ENCODE results near the gene NXN.
"Not testable (repeated sequence)": the region's sequence is repeated elsewhere in the genome, so short reads cannot be mapped to it uniquely, and the experiment has no call there.

Gene NXN

DNA sequence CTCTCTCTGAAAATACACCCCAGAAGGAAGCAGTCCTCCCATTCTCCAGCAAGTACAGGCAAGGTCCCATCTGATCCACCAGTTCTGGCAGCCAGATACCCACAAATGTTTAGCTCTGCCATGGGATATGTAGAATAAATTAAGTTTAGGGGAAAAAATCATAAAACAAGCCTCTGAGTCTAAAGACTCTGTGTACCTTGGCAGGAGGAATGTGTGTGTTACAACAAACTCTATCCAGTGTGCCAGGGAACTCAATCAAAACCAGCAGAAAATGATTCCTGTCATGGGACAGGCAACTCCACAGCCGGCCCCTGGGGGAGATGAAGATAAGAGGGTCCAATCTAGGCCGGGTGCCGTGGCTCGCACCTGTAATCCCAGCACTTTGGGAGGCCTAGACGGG, 124.0 kb downstream of the NXN start:
- DNase-seq, result no peak

DNA sequence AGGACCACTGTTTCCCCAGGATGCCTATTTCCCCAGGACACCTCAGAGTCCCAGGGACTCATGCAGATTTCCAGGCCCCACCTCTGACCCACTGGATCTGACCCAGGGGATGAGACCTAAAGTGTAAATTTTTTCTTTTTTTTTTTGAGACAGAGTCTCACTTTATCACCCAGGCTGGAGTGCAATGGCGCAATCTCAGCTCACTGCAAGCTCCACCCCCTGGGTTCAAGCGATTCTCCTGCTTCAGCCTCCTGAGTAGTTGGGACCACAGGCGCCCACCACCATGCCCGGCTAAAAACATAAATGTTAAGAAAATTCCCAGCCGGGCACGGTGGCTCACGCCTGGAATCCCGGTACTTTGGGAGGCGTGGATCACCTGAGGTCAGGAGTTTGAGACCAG, 126.7 kb downstream of the NXN start:
- not testable (repeated sequence) for DNase-seq

DNA sequence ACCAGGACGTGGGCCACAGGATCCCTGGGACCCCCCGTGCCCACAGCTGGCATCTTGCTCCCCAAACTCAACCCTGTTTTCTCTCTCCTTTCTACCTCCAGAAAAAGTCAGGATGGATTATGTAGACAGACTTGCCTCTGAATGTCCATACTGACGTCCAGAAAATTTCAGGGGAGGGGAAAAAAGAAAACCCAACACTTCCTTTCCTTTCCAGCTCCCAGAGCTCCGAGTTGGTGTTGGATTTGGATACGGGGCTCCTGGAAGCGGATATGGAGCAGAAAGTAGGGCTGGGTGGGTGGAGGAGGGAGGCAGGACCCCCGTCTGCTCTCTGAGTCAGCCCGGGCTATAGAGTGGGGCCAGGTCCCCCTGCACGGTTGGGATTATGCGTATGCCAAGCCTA, 127.2 kb downstream of the NXN start:
- no peak for DNase-seq

DNA sequence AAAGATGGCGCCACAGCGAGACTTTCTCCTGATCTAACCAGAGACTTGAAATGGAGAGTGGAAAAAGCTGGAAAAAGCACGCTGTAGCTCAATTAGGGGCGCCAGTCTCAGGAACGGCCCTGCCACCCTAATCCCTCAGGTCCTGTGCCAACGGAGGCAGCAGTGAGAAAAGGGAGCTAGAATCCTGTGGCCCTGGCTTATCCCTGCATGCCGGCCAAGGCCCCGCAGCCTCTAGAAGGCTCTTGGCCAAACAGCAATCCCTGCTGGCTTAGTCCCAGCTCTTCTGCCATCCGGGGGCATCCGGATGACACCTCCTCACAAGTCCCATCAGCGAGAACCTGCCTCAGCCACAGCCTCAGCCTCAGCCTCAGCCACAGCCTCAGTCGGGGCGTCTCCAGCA, 127.7 kb downstream of the NXN start:
- no peak for DNase-seq

DNA sequence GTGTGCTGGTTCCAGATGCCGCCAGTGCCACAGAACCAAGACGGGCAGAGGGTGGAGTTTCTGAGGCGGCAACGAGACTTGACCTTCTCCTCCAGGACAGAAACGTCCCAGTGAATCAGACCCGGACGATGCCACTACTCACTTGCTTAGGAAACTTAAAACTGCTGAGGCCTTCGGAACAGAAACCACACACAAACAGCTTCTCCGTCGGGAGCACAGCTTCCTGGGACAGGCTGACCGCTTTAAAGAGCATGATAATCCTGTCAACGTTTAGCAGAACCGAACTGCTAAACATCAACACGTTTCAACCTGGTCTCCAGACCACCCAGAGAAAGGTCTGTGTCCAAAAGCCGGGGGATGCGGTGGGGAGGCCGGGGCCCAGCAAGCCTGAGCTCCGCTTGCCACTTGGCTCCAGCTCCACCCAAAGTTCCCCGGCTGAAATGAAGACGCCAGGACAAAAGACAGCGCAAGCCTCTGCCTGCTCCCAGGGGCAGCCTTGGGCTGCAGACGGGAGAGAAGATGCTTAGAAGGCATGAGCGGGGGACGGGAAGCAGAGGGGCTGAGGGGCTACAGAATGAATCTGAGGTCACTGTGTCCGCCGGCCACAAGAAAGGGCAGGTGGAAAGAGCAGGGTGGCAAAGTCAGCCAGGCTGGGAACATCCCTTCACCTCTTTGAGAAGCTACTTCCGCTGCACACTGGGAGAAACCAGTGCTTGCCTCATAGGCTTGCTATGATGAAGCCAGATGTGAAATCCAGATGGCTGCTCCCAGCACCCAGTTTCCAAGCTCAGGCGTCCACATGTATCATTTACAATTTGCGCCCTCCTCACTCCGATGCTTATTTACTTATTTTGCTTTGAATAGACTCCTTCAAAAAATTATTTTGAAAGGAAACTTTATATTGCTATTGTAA, 128.5 kb downstream of the NXN start:
- no peak for DNase-seq

DNA sequence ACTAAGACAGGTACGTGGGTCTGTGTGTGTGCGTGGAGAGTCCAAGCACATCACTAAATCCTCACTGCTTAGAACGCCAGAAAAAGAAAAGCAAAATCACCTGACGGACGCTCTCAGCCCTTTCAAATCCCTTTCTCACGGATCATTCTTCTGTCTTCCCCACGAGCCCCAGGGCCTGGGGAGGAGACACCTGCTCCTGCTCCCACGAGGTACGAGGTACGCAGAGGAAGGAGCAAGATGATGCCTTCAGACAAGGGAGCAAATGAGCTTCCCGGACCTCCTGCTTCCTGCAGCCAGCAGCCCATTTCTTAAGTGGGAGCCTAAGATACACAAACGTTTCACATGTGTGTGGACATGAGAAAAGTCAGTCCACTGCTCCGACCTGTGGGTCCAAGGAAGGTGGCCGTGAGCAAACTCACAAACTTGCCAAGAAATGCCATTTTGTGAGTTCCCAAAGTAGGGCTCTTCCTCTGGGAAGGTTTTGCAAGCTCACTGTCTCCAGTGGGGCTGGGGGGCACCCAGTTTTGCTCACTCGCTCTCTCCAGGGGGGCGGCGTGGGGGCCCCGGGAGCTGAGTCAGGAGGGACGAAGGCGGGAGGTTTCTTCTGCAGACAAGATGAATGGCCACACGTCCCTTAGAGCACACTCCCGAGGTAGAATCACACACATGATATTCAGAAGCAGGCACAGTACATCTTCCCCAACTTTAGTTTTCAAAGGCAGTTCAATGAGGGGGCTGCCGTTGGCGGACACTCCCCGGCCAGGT, 129.3 kb downstream of the NXN start:
- DNase-seq, result no peak

DNA sequence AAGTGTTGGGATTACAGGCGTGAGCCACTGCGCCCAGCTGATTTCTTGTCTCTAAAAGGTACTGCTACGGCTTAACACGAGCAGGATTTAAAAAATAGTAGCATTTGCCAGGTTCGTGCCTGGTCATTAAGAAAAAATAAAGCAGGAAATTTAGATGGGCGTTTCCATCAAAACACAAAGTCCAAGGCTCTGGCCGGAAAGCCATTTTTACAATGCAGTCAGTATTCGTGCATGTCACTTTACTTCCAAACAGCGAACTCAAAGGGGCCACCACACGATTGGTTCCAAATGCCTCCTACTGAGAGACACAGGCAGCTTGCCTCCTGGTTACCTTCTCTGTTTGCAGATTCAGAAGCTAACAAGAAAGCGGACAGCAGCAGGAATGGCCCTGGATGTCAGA, 131.2 kb downstream of the NXN start:
- no peak for DNase-seq

DNA sequence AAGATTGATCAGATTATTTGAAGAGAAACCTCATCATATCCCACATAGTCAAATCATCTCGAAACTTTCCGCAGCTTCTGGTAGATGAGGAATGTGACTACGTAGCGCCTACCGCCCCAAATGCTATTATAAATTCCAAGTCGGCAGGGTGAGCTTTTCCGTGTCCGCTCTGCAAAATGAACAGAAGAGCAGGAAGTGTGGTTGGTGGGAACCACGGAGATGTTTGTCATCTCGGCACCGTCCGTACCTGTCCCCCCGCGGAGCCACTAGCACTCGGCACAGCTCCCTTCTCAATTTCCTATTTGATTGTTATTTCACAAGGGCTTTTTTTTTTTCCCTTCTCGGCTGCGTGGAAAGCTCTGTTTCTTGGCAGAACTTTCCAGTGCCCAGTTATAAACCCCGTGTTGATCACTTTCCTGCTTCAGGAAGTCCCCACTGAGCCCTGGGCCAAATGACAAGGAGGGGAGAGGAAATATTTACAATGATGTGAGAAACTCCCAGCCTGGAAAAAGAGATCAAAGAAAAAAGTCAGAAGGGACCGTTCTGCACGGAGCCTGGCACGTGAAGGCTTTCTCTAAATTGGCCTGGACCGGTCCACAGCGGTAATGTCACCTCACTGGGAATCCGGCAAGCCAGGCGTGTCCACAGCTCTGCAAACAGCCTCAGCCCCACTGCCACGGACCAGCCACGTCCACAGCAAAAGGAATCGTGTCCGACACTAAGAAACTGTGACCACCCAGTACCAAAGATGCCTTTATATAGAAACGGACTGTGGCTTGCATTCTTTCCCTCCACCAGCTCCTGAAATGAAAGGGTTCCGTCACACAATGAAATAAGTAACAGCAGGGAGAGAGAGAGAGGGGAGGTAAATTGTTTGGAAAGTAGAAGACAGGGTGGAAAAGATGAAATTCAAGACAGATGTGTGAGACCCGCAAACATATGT, 132.4 kb downstream of the NXN start:
- DNase-seq, result no peak

DNA sequence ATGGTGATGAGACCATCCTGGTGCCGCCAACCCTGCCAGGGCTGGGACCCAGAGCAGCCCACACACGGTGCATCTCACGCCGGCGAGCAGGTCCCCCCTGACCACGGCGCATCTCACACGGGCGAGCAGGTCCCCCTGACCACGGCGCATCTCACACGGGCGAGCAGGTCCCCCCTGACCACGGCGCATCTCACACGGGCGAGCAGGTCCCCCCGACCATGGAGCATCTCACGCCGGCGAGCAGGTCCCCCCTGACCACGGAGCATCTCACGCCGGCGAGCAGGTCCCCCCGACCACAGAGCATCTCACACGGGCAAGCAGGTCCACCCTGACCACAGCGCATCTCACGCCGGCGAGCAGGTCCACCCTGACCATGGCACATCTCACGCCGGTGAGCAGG, 138.3 kb downstream of the NXN start:
- no peak for DNase-seq

DNA sequence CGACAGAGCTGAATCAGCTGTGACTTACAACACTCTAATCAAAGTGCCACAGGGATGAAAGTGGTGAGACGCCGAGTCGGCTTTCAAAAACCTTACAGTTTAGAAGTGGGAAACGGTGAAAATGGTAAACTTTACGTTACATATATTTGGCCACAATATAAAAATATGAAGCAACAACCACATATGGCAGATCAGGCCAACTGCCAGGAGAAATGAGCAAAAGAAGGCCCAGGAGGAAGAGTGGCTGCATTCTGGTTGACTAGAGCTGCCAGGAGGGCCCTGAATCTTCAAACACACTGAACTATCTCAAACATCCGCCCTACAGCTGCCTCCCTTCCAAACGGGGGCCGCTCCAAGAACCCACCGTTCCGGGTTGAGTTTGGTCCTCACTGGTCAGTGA, 141.1 kb downstream of the NXN start:
- no peak for DNase-seq

DNA sequence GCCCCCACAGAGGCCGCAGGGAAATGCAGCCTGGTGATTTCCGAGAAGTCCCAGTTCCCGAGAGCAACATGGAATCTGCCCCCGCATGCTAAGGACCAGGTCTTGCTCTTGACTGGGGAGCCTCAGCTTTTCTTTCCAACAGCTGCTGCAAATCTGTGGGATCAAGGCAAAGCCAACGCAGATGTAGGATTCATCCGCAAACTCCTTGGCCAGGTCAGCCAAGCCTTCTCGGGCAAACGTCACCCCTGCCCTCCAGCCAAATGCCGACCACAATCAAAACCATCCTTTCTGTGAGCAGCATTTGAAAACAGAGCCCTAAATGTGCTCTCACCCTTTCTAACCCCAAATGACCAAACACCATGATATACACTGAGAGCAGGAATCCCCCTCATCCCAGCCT, 143.4 kb downstream of the NXN start:
- no peak for DNase-seq

DNA sequence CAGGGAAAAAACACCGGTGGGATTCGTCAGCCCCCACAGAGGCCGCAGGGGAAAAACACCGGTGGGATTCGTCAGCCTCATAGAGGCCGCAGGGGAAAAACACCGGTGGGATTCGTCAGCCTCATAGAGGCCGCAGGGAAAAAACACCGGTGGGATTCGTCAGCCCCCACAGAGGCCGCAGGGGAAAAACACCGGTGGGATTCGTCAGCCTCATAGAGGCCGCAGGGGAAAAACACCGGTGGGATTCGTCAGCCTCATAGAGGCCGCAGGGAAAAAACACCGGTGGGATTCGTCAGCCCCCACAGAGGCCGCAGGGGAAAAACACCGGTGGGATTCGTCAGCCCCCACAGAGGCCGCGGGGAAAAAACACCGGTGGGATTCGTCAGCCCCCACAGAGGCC, 143.9 kb downstream of the NXN start:
- not testable (repeated sequence) for DNase-seq

DNA sequence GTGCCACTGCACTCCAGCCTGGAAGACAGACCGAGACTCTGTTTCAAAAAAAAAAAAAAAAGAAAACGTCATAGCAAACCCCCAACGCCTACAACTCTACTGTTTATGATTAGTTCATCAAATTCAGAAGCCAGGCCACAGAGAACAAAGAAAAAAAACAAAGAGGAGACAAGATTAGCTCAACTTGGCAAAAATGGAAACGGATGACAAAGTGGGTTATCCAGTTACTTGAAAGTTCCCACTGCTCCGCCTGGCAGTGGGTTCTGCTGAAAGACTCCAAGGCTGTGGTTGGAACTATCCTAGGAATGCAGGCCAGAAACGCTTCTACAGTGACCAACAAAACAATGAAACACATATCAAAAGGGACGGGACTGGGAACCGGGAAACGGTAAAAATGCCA, 144.3 kb downstream of the NXN start:
- DNase-seq, result no peak

DNA sequence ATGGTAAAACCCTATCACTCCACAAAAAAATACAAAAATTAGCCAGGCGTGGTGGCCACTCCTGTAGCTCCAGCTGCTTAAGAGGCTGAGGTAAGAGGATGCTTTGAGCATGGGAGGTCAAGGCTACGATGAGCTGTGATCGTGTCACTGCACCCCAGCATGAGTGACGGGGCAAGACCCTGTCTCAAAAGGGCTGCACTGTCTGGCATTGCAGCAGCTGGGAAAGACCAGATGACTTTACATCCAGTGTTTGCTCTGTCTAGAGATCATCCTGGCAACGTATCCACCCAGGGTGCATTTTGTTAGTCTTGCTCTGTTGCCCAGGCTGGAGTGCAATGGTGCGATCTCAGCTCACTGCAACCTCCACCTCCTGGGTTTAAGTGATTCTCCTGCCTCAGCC, 145.4 kb downstream of the NXN start:
- no peak for DNase-seq

DNA sequence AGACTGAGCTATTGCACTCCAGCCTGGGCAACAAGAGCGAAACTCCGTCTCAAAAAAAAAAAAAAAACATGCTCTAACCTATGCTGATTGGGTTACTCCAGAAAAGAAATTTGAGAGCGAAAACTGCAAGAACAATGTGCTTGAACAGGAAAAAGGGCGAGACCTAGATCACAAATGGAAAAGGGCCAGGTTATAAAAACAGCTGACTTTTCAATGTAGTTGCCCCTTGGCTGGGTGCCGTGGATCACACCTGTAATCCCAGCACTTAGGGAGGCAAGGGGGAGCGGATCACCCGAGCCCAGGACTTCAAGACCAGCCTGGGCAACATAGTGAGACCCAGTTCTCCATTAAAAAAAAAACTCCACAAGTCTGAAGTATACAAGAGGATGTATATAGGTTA, 148.6 kb downstream of the NXN start:
- no peak for DNase-seq

DNA sequence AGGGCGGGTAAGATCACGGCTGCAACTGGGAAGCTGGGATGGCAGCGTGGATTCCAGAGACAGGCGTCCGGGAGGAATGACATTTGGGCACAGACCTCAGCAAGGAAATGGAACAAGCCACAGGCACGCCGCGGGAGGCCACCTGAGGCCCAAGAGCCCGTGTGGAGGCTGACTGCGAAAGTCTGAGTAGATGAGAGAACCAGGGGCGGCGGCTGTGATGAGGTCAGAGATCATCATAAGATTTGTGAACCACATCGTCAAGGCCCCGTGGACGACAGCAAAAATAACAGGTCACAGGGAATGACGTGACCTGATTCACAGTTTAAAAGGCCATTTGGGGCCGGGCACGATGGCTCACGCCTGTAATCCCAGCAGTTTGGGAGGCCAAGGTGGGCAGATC, 149.2 kb downstream of the NXN start:
- no peak for DNase-seq

DNA sequence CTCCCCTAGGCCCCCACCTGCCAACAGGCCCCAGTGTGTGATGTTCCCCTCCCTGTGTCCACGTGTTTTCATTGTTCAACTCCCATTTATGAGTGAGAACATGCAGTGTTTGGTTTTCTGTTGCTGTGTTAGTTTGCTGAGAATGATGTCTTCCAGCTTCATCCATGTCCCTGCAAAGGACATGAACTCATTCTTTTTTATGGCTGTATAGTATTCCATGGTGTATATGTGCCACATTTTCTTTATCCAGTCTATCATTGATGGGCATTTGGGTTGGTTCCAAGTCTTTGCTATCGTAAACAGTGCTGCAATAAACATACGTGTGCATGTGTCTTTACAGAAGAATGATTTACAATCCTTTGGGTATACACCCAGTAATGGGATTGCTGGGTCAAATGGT, 150.0 kb downstream of the NXN start:
- not testable (repeated sequence) for DNase-seq

DNA sequence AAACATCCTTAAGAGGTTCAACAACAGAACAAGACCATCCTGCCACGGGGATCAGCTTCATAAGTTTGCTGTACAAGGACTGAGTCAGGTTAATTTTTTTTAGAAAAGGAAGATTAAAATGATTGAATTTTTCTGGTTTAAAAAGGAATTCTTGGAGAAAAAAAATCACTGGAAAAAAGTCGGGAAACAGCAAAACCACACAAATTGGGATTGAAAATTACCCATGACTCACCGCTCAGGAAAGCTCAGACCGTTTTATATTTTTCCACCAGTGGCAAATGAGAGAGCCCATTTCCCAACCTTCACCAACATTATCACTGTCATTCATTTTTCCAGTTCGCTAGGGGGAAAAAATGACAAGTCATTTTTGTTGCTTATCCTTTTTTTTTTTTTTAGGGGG, 150.8 kb downstream of the NXN start:
- DNase-seq, result no peak

DNA sequence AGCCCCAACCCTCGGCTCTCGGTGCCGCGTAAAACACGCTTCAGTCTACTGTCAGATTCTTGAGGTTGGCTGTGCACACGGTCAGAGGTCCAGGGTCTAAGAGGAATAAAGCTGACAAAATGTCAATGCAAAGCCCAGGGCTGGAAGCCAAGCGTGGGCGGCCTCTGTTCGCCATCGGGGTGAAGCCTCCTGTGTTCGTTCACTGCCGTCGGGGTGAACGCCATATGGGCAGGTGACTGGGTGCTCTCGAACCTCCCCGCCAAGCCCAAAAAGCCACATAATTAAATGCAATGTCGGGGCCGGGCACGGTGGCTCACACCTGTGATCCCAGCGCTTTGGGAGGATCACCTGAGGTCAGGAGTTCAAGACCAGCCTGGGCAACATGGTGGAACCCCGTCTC, 152.8 kb downstream of the NXN start:
- DNase-seq, result no peak

DNA sequence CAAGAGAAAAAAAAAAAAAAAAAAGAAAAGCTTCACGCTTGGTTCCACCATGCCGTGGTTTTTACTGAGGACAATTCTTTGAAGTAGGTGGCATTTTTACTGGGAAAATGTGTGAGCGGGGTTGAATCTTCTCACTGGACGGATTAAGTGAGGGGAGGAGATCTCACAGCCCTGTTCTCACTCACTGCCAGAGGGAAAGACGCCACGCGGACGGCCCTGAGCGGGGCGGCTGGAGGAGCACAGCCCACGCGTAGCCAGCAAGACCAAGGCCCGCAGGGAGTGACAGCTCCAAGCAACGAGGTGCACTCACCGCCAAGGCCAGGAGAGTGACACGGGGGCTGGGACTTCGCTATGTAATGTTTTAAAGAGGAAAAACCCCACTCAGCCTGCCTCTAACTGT, 154.4 kb downstream of the NXN start:
- DNase-seq, result no peak

DNA sequence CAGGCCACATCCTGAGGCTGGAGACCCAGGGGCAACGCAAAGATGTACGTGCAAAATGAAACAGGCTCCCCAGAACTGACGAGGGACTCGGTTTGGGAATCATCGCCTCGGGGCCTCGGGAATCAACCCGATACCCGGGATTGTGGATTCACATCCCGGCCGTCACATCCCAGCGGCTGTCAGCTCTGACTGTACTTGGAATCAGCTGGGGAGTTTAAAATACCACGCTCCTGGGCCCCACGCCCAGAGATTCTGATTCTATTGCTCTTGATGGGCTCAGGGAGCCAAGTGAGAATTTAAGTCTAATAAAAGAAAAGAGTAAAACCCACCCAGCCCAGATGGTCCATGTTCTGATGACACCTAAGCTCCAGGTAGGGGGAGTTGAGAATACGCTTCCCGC, 155.2 kb downstream of the NXN start:
- DNase-seq, result no peak

DNA sequence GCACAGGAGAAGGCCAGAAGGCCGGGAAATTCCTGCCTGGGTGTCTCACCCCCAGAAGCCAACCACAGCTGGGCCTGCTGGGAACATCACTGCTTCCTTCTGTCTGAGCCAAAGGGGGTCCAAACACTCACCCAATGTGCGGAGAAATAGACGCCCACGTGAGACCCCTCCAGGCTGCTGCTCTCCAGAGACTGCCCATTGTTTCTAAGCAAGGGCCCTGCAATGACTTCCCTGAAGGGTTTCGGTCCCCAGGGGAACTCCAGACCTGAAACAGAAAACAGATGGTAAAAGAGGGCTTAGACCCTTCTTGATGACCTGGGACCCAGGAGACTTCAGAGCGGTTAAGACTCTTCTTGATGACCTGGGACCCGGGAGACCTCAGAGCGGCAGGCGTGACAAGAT, 156.1 kb downstream of the NXN start:
- no peak for DNase-seq

DNA sequence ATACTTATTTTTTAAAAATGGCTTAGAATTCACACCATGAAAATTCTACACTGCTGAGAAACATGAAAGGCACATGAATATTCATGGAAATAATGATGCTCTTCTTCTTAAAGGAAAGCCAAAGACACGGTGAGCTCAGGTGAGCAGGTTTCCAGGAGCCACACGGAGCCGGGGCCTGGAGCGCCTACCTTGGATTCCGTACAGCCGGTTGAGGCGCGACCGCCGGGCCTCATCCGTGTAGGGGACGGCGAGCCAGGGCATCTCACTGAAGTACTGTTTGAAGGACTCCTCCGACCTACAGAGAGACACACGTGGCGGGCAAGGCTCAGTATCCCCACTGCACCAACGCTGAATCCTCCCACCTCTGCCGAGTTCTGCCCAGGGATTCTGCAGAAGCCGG, 160.3 kb downstream of the NXN start:
- no peak for DNase-seq

Data from NCI-H187 (cell line).